ENCODE data around the gene MED6. TPM values are rescaled to one million over a fixed set of nuclear protein-coding genes. Genes with fewer than 3 reads are reported as not detected.

The MED6 gene
- 10 to 100 TPM; 48.5 to 48.9 TPM for total RNA-seq

GRCh38 chr14:70600382-70601157 lies at the start of gene MED6:
TSS of gene MED6 (minus strand) at chr14:70600655. CDS start at chr14:70600637, 18 bp downstream.
- Mint-ChIP-seq H3K27me3 (ENCODE audit: low read depth) (peaks cover 2% of the 10 kb centered on the region), H3K4me3 (peak within 1 kb of the TSS; percentile 98), H3K9me3 (no peaks in the 10 kb centered on the region), H3K27ac (peak within 1 kb of the TSS; percentile 93), H3K4me1 (ENCODE audit: low read depth) (peaks cover 23% of the 10 kb centered on the region), H3K36me3 (ENCODE audit: low read depth) (peaks cover 3% of the 10 kb centered on the region)
- CTCF ChIA-PET, result interaction anchor here (0.6 kb wide), 1 partner anchor 383 kb away, joined by 4 read pairs; no protein-coding TSS in a partner anchor
- DNase-seq, result peak; percentile 96
- intact Hi-C loops (cut with micrococcal nuclease), result loop anchor here (1.0 to 5.0 kb wide), 5 partner anchors 40 to 307 kb away; partner anchors contain the start of genes COX16, MAP3K9, PCNX1 and TTC9

GRCh38 chr14:70649803-70650202 lies 49.3 kb upstream of the MED6 start:
- no peak for DNase-seq
- Mint-ChIP-seq H3K27ac (no peak overlapping the region), H3K27me3 (ENCODE audit: low read depth) (no peaks in the 10 kb centered on the region), H3K9me3 (no peaks in the 10 kb centered on the region), H3K4me1 (ENCODE audit: low read depth) (peaks cover 81% of the 10 kb centered on the region), H3K4me3 (no peak overlapping the region), H3K36me3 (ENCODE audit: low read depth) (no peaks in the 10 kb centered on the region)
- CTCF ChIA-PET, result no interaction called here
- intact Hi-C loops (cut with micrococcal nuclease), result loop anchor here (5.0 to 10.0 kb wide), 5 partner anchors 262 to 1855 kb away; partner anchors contain the start of genes SIPA1L1, SUSD6 and ZFP36L1

- DNase-seq, result no peak
- Mint-ChIP-seq H3K4me1 (ENCODE audit: low read depth) (peaks cover 83% of the 10 kb centered on the region), H3K27ac (no peak overlapping the region), H3K27me3 (ENCODE audit: low read depth) (no peaks in the 10 kb centered on the region), H3K4me3 (no peak overlapping the region), H3K36me3 (ENCODE audit: low read depth) (no peaks in the 10 kb centered on the region), H3K9me3 (no peaks in the 10 kb centered on the region)
- intact Hi-C loops (cut with micrococcal nuclease), result no loop called here
- CTCF ChIA-PET, result interaction anchor here (0.6 to 1.6 kb wide), 4 partner anchors 10 to 578 kb away, joined by 3 to 8 read pairs (median 3); no protein-coding TSS in a partner anchor
Observed at GRCh38 chr14:70648346-70648745, 47.9 kb upstream of the MED6 start.

GRCh38 chr14:70646705-70647104 lies 46.2 kb upstream of the MED6 start:
- no peaks in the 10 kb centered on the region for H3K36me3 Mint-ChIP-seq (ENCODE audit: low read depth)
- no peak for DNase-seq
- H3K9me3 Mint-ChIP-seq, result no peaks in the 10 kb centered on the region
- H3K4me3 Mint-ChIP-seq, result peak overlapping the region; percentile 17
- H3K4me1 Mint-ChIP-seq (ENCODE audit: low read depth), result peaks cover 66% of the 10 kb centered on the region
- CTCF ChIA-PET, result interaction anchor here (0.6 to 3.6 kb wide), 7 partner anchors 9 to 206 kb away, joined by 3 to 11 read pairs (median 3); no protein-coding TSS in a partner anchor
- no peaks in the 10 kb centered on the region for H3K27me3 Mint-ChIP-seq (ENCODE audit: low read depth)
- H3K27ac Mint-ChIP-seq, result peak overlapping the region; percentile 74
- intact Hi-C loops (cut with micrococcal nuclease), result no loop called here

GRCh38 chr14:70645892-70646291 lies 45.4 kb upstream of the MED6 start:
- CTCF ChIA-PET, result interaction anchor here (0.6 to 3.6 kb wide), 6 partner anchors 9 to 205 kb away, joined by 3 to 11 read pairs (median 6); no protein-coding TSS in a partner anchor
- DNase-seq, result no peak
- Mint-ChIP-seq H3K36me3 (ENCODE audit: low read depth) (no peaks in the 10 kb centered on the region), H3K4me3 (no peak overlapping the region), H3K27ac (peak overlapping the region; percentile 74), H3K4me1 (ENCODE audit: low read depth) (peaks cover 63% of the 10 kb centered on the region), H3K27me3 (ENCODE audit: low read depth) (no peaks in the 10 kb centered on the region), H3K9me3 (no peaks in the 10 kb centered on the region)
- intact Hi-C loops (cut with micrococcal nuclease), result no loop called here

GRCh38 chr14:70643967-70644366 lies 43.5 kb upstream of the MED6 start:
- peaks cover 57% of the 10 kb centered on the region for H3K4me1 Mint-ChIP-seq (ENCODE audit: low read depth)
- no peaks in the 10 kb centered on the region for H3K9me3 Mint-ChIP-seq
- peak overlapping the region; percentile 90 for H3K27ac Mint-ChIP-seq
- H3K4me3 Mint-ChIP-seq, result peak overlapping the region; percentile 87
- CTCF ChIA-PET, result interaction anchor here (1.0 to 3.6 kb wide), 5 partner anchors 9 to 173 kb away, joined by 3 to 11 read pairs (median 3); no protein-coding TSS in a partner anchor
- H3K36me3 Mint-ChIP-seq (ENCODE audit: low read depth), result no peaks in the 10 kb centered on the region
- intact Hi-C loops (cut with micrococcal nuclease), result loop anchor here (1.0 kb wide), 4 partner anchors 7 to 69 kb away; no protein-coding TSS in a partner anchor
- no peaks in the 10 kb centered on the region for H3K27me3 Mint-ChIP-seq (ENCODE audit: low read depth)
- DNase-seq, result no peak

- peak; percentile 67 for DNase-seq
- no peaks in the 10 kb centered on the region for H3K36me3 Mint-ChIP-seq (ENCODE audit: low read depth)
- CTCF ChIA-PET, result interaction anchor here (0.9 to 1.4 kb wide), 8 partner anchors 9 to 412 kb away, joined by 3 to 7 read pairs (median 4); no protein-coding TSS in a partner anchor
- H3K4me1 Mint-ChIP-seq (ENCODE audit: low read depth), result peaks cover 47% of the 10 kb centered on the region
- intact Hi-C loops (cut with micrococcal nuclease), result loop anchor here (1.0 kb wide), 4 partner anchors 9 to 71 kb away; no protein-coding TSS in a partner anchor
- H3K4me3 Mint-ChIP-seq, result peak overlapping the region; percentile 87
- peak overlapping the region; percentile 90 for H3K27ac Mint-ChIP-seq
- no peaks in the 10 kb centered on the region for H3K9me3 Mint-ChIP-seq
- no peaks in the 10 kb centered on the region for H3K27me3 Mint-ChIP-seq (ENCODE audit: low read depth)
Observed at GRCh38 chr14:70642303-70643235, 42.1 kb upstream of the MED6 start.

- Mint-ChIP-seq H3K36me3 (ENCODE audit: low read depth) (no peaks in the 10 kb centered on the region), H3K4me3 (peak within 1 kb of the TSS; percentile 92), H3K27me3 (ENCODE audit: low read depth) (no peaks in the 10 kb centered on the region), H3K27ac (peak within 1 kb of the TSS; percentile 90), H3K9me3 (no peaks in the 10 kb centered on the region), H3K4me1 (ENCODE audit: low read depth) (peaks cover 44% of the 10 kb centered on the region)
- intact Hi-C loops (cut with micrococcal nuclease), result loop anchor here (1.0 to 2.0 kb wide), 3 partner anchors 20 to 168 kb away; partner anchors contain the start of genes MAP3K9 and MED6
- CTCF ChIA-PET, result interaction anchor here (1.0 to 1.4 kb wide), 8 partner anchors 13 to 412 kb away, joined by 3 to 7 read pairs (median 4); no protein-coding TSS in a partner anchor
- DNase-seq, result peak; percentile 37
Observed at GRCh38 chr14:70641548-70642302, 41.3 kb upstream of the MED6 start, which contains the start of gene TTC9. TSS of gene TTC9 (plus strand) at chr14:70641916. CDS start at chr14:70642130, 214 bp downstream.

- peaks cover 4% of the 10 kb centered on the region for H3K9me3 Mint-ChIP-seq
- H3K36me3 Mint-ChIP-seq (ENCODE audit: low read depth), result no peaks in the 10 kb centered on the region
- peak overlapping the region; percentile 90 for H3K27ac Mint-ChIP-seq
- intact Hi-C loops (cut with micrococcal nuclease), result loop anchor here (1.0 to 2.0 kb wide), 3 partner anchors 20 to 168 kb away; partner anchors contain the start of genes MAP3K9 and MED6
- peaks cover 43% of the 10 kb centered on the region for H3K4me1 Mint-ChIP-seq (ENCODE audit: low read depth)
- CTCF ChIA-PET, result interaction anchor here (1.0 to 1.5 kb wide), 5 partner anchors 14 to 73 kb away, joined by 3 to 4 read pairs (median 4); no protein-coding TSS in a partner anchor
- H3K4me3 Mint-ChIP-seq, result peak overlapping the region; percentile 92
- peak; percentile 77 for DNase-seq
- H3K27me3 Mint-ChIP-seq (ENCODE audit: low read depth), result no peaks in the 10 kb centered on the region
Observed at GRCh38 chr14:70640938-70641547, 40.6 kb upstream of the MED6 start.

- Mint-ChIP-seq H3K36me3 (ENCODE audit: low read depth) (peaks cover 4% of the 10 kb centered on the region), H3K4me3 (no peak overlapping the region), H3K9me3 (peaks cover 8% of the 10 kb centered on the region), H3K4me1 (ENCODE audit: low read depth) (peaks cover 22% of the 10 kb centered on the region), H3K27me3 (ENCODE audit: low read depth) (no peaks in the 10 kb centered on the region), H3K27ac (no peak overlapping the region)
- CTCF ChIA-PET, result no interaction called here
- DNase-seq, result no peak
- intact Hi-C loops (cut with micrococcal nuclease), result no loop called here
Observed at GRCh38 chr14:70638416-70638815, 38.0 kb upstream of the MED6 start.
